Measurements from ENCODE around the gene LTB. TPM values are rescaled to one million over a fixed set of nuclear protein-coding genes. Genes with fewer than 3 reads are reported as not detected.

Gene LTB
- total and polyA plus RNA-seq, 2 of the 13 experiments (the other 11 are each of a cell fraction or from before 2014, with no cell fraction given), result 0.09 to 0.22 TPM

GRCh38 chr6:31620586-31621319, 38.5 kb upstream of the LTB start, which contains the start of gene PRRC2A (continued):
- no peak; the same call in 1 of the 2 replicates for TF ChIP-seq ETS1 (CRISPR knock-in tag; IDR thresholded peaks at IDR 0.05)
- no peak for TF ChIP-seq TERF1 (CRISPR knock-in tag; IDR thresholded peaks at IDR 0.05)
- TF ChIP-seq PPARG (CRISPR knock-in tag; conservative IDR thresholded peaks at IDR 0.05), result peak; percentile 37; the same call in 1 of the 2 replicates
- TF ChIP-seq ZSCAN25 (CRISPR knock-in tag; IDR thresholded peaks at IDR 0.05), result peak; percentile 32; the same call in 1 of the 2 replicates
- TF ChIP-seq NR1H2 (CRISPR knock-in tag; IDR thresholded peaks at IDR 0.05; ENCODE audit: borderline replicate concordance, low read depth), result no peak
- no peak for TF ChIP-seq MIER3 (CRISPR knock-in tag; IDR thresholded peaks at IDR 0.05; ENCODE audit: borderline replicate concordance)
- peak; percentile 57 for TF ChIP-seq RAD21 (CRISPR knock-in tag; IDR thresholded peaks at IDR 0.05)
- no peak; the same call in 1 of the 2 replicates for TF ChIP-seq ZNF441 (CRISPR knock-in tag; IDR thresholded peaks at IDR 0.05; ENCODE audit: borderline replicate concordance)
- TF ChIP-seq ARNT2 (CRISPR knock-in tag; IDR thresholded peaks at IDR 0.05; ENCODE audit: low read depth), result peak; percentile 41
- no peak for TF ChIP-seq ZNF354B (CRISPR knock-in tag; IDR thresholded peaks at IDR 0.05)
- 0 out of 2 replicates have a peak, but pooled peaks have one; percentile 17 for TF ChIP-seq HINFP (CRISPR knock-in tag; IDR thresholded peaks at IDR 0.05; ENCODE audit: low read depth)
- TF ChIP-seq JARID2 (CRISPR knock-in tag; IDR thresholded peaks at IDR 0.05; ENCODE audit: insufficient replicate concordance), result no peak
- no peak for TF ChIP-seq ZNF142 (CRISPR knock-in tag; IDR thresholded peaks at IDR 0.05)
- peak; percentile 53; the same call in 1 of the 2 replicates for TF ChIP-seq ZNF564 (CRISPR knock-in tag; IDR thresholded peaks at IDR 0.05)
- no peak; the same call in 1 of the 2 replicates for TF ChIP-seq RARG (CRISPR knock-in tag; IDR thresholded peaks at IDR 0.05; ENCODE audit: low read depth)
- TF ChIP-seq GMEB1 (CRISPR knock-in tag; IDR thresholded peaks at IDR 0.05; ENCODE audit: borderline replicate concordance), result no peak
- no peak for TF ChIP-seq MAFG (CRISPR knock-in tag; IDR thresholded peaks at IDR 0.05)
